GM12892 (cell line): ENCODE results near the gene PRDM15.

Experiments used
- DNase-seq: peaks from one replicate; pipeline ENCODE4 v3.0.0; 2011; ENCODE audit not compliant: insufficient read length
- FAIRE-seq: peaks from 2 replicates; lab custom pipeline; 2011; peaks lifted over from hg19 to GRCh38; lab: Jason Lieb, UNC
- POLR2A ChIP-seq: IDR thresholded peaks from 2 replicates; pipeline ENCODE4 v1.6.1; 2011; ENCODE audit warnings: low read depth, low read length, control low read depth
- POLR2AphosphoS5 ChIP-seq: IDR thresholded peaks from 2 replicates; pipeline ENCODE4 v1.6.1; 2011; ENCODE audit warnings: low read depth, low read length, control low read depth
- TAF1 ChIP-seq: IDR thresholded peaks from 2 replicates; pipeline ENCODE4 v1.6.1; 2011; ENCODE audit warnings: low read depth, mild to moderate bottlenecking, control low read depth, low read length, borderline replicate concordance

Gene PRDM15

GRCh38 chr21:41813226-41813625 lies 65.9 kb downstream of the PRDM15 start:
- DNase-seq (no peak), FAIRE-seq (no peak)
- TF ChIP-seq TAF1 = no peak
- no peak for TF ChIP-seq POLR2A
- no peak for TF ChIP-seq POLR2AphosphoS5

GRCh38 chr21:41812679-41813078 lies 66.5 kb downstream of the PRDM15 start:
- DNase-seq (no peak), FAIRE-seq (no peak)
- TF ChIP-seq TAF1 = no peak
- TF ChIP-seq POLR2A = no peak
- TF ChIP-seq POLR2AphosphoS5 = no peak

- DNase-seq = no peak
- no peak for FAIRE-seq
- TF ChIP-seq POLR2A (no peak), TAF1 (no peak), POLR2AphosphoS5 (no peak)
Observed at GRCh38 chr21:41810597-41810932, 68.6 kb downstream of the PRDM15 start.

- no peak for FAIRE-seq
Observed at GRCh38 chr21:41809891-41810596, 69.1 kb downstream of the PRDM15 start.

GRCh38 chr21:41808846-41809245 lies 70.3 kb downstream of the PRDM15 start:
- TF ChIP-seq POLR2AphosphoS5 (no peak), POLR2A (no peak), TAF1 (no peak)
- DNase-seq (no peak), FAIRE-seq (no peak)

More at GRCh38 chr21:41809891-41810596, 69.1 kb downstream of the PRDM15 start:
- no peak for DNase-seq
- TF ChIP-seq POLR2AphosphoS5 = no peak
- no peak for TF ChIP-seq POLR2A
- no peak for TF ChIP-seq TAF1

GRCh38 chr21:41808094-41808493 lies 71.0 kb downstream of the PRDM15 start:
- FAIRE-seq (no peak), DNase-seq (no peak)
- no peak for TF ChIP-seq POLR2A
- TF ChIP-seq TAF1 = no peak
- no peak for TF ChIP-seq POLR2AphosphoS5

- DNase-seq (no peak), FAIRE-seq (no peak)
- TF ChIP-seq POLR2A (no peak), TAF1 (no peak), POLR2AphosphoS5 (no peak)
Observed at GRCh38 chr21:41806773-41807172, 72.4 kb downstream of the PRDM15 start.

GRCh38 chr21:41805643-41806042 lies 73.5 kb downstream of the PRDM15 start:
- FAIRE-seq = no peak
- no peak for DNase-seq
- TF ChIP-seq POLR2A (no peak), TAF1 (no peak), POLR2AphosphoS5 (no peak)

- DNase-seq (no peak), FAIRE-seq (no peak)
- no peak for TF ChIP-seq POLR2A
- TF ChIP-seq POLR2AphosphoS5 = no peak
- no peak for TF ChIP-seq TAF1
Observed at GRCh38 chr21:41805038-41805437, 74.1 kb downstream of the PRDM15 start.

GRCh38 chr21:41804381-41804780 lies 74.8 kb downstream of the PRDM15 start:
- no peak for FAIRE-seq
- DNase-seq = no peak
- TF ChIP-seq POLR2AphosphoS5 (no peak), POLR2A (no peak), TAF1 (no peak)

- TF ChIP-seq POLR2A (no peak), TAF1 (no peak), POLR2AphosphoS5 (no peak)
- FAIRE-seq = no peak
Observed at GRCh38 chr21:41803316-41803715, 75.8 kb downstream of the PRDM15 start.

GRCh38 chr21:41802684-41803083 lies 76.5 kb downstream of the PRDM15 start:
- FAIRE-seq = no peak
- TF ChIP-seq POLR2A (no peak), POLR2AphosphoS5 (no peak), TAF1 (no peak)
- DNase-seq = no peak

More at GRCh38 chr21:41803316-41803715, 75.8 kb downstream of the PRDM15 start:
- DNase-seq = no peak
